Right atrium auricular region (tissue), 2 donors: ENCODE data around the gene SYNDIG1. TPM values are rescaled to one million over a fixed set of nuclear protein-coding genes. Genes with fewer than 3 reads are reported as not detected.

Experiments used
- DNase-seq: peaks from one replicate; pipeline ENCODE4 v3.0.0-alpha.2; 2019; ENCODE audit warnings: low spot score
- H3K27ac ChIP-seq, 2 donors: fragments of 200-600 bp; sonication (generic); 1 replicate in 1 of 2; 2 replicates in 1 of 2; pipeline ENCODE4 v1.5.1; 2016 to 2019
- H3K27me3 ChIP-seq, 2 donors: fragments of 200-600 bp; sonication (generic); one replicate each; pipeline versions ENCODE4 v1.5.1 to v1.6.0; 2017 to 2019
- H3K36me3 ChIP-seq: fragments of 200-600 bp; sonication (generic); one replicate; pipeline ENCODE4 v1.5.1; 2016
- H3K4me1 ChIP-seq, 2 donors: fragments of 200-600 bp; sonication (generic); one replicate each; pipeline versions ENCODE4 v1.5.1 to v1.6.0; 2017 to 2019
- H3K4me3 ChIP-seq, 2 donors: fragments of 200-600 bp; sonication (generic); 1 replicate in 1 of 2; 2 replicates in 1 of 2; pipeline ENCODE4 v1.5.1; 2017 to 2019; ENCODE audit warnings: mild to moderate bottlenecking in 1 of 2, moderate library complexity in 1 of 2
- H3K9me3 ChIP-seq, 2 donors: fragments of 200-600 bp; sonication (generic); one replicate each; pipeline ENCODE4 v1.5.1; 2019
- CTCF ChIP-seq, 2 donors: fragments of 200-600 bp; sonication (generic); IDR thresholded peaks; one replicate each; pipeline ENCODE4 v1.5.1; 2019; ENCODE audit warnings: antibody characterized with exemption in 2 of 2
- total RNA-seq, 2 donors: library from RNA; depleted of rRNA; stranded (reverse); fragments of >200 nt; gene quantifications; one replicate each; pipeline ENCODE4 v1.1.0, GENCODE V29; 2016

SYNDIG1 gene
- total RNA-seq, 2 donors from 2014 or later, result 21.7 to 38.1 TPM

GRCh38 chr20:24657878-24658620, 188.6 kb downstream of the SYNDIG1 start:
- Histone ChIP-seq H3K36me3 (no peaks in the 10 kb centered on the region), H3K4me3 (no peak overlapping the region), H3K27me3 (no peaks in the 10 kb centered on the region), H3K9me3 (no peaks in the 10 kb centered on the region), H3K27ac (no peak overlapping the region), H3K4me1 (peaks cover 0 to 15% of the 10 kb centered on the region in 2 donors)
- DNase-seq, result no peak
- TF ChIP-seq CTCF (IDR thresholded peaks at IDR 0.05), result no peak

GRCh38 chr20:24658920-24659660, 189.7 kb downstream of the SYNDIG1 start:
- Histone ChIP-seq H3K36me3 (no peaks in the 10 kb centered on the region), H3K27ac (no peak overlapping the region), H3K27me3 (no peaks in the 10 kb centered on the region), H3K4me3 (no peak overlapping the region), H3K9me3 (no peaks in the 10 kb centered on the region), H3K4me1 (peaks cover 0 to 16% of the 10 kb centered on the region in 2 donors)
- no peak for DNase-seq
- no peak for TF ChIP-seq CTCF (IDR thresholded peaks at IDR 0.05)

- no peaks in the 10 kb centered on the region for H3K27me3 ChIP-seq
- H3K27ac ChIP-seq, result no peak overlapping the region
- no peaks in the 10 kb centered on the region for H3K9me3 ChIP-seq
- no peak for TF ChIP-seq CTCF (IDR thresholded peaks at IDR 0.05)
- H3K4me3 ChIP-seq, result no peak overlapping the region
- H3K4me1 ChIP-seq, result peaks cover 0 to 16% of the 10 kb centered on the region in 2 donors
- DNase-seq, result no peak
- H3K36me3 ChIP-seq, result no peaks in the 10 kb centered on the region
These were observed 190.4 kb downstream of the SYNDIG1 start for GRCh38 chr20:24659835-24660234.

- Histone ChIP-seq H3K36me3 (peaks cover 3% of the 10 kb centered on the region), H3K27ac (no peak overlapping the region), H3K4me3 (no peak overlapping the region), H3K27me3 (no peaks in the 10 kb centered on the region), H3K4me1 (peaks cover 0 to 16% of the 10 kb centered on the region in 2 donors), H3K9me3 (no peaks in the 10 kb centered on the region)
- no peak for TF ChIP-seq CTCF (IDR thresholded peaks at IDR 0.05)
- no peak for DNase-seq
These were observed 191.2 kb downstream of the SYNDIG1 start for GRCh38 chr20:24660651-24661050.

- Histone ChIP-seq H3K27ac (no peak overlapping the region), H3K27me3 (no peaks in the 10 kb centered on the region), H3K9me3 (no peaks in the 10 kb centered on the region), H3K4me3 (no peak overlapping the region), H3K4me1 (peaks cover 0 to 16% of the 10 kb centered on the region in 2 donors), H3K36me3 (peaks cover 9% of the 10 kb centered on the region)
- no peak for DNase-seq
- no peak for TF ChIP-seq CTCF (IDR thresholded peaks at IDR 0.05)
These were observed 191.8 kb downstream of the SYNDIG1 start for GRCh38 chr20:24661255-24661654.
